ENCODE results near the gene HHAT.

DNA sequence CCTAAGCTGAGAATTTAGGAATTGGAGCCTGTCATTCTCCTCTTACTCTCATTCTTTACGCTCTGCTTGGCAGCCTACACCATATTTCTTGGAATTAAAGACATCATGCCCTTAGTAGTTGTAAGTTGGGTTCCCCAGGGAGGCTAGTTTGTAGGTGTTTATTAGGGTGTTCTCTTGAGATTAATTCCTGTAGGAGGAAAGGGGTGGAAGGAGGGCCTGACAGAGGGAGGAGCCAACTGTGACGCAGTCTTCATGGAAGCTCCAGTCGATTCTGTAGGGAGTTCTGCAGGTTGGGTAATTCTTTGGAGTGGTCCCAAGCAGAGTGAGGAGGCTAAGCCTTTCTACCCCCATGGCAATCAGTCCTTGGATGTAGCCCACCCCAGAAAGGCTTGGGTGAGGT lies 111.4 kb downstream of the HHAT start:
- TF ChIP-seq, protein P1, sequence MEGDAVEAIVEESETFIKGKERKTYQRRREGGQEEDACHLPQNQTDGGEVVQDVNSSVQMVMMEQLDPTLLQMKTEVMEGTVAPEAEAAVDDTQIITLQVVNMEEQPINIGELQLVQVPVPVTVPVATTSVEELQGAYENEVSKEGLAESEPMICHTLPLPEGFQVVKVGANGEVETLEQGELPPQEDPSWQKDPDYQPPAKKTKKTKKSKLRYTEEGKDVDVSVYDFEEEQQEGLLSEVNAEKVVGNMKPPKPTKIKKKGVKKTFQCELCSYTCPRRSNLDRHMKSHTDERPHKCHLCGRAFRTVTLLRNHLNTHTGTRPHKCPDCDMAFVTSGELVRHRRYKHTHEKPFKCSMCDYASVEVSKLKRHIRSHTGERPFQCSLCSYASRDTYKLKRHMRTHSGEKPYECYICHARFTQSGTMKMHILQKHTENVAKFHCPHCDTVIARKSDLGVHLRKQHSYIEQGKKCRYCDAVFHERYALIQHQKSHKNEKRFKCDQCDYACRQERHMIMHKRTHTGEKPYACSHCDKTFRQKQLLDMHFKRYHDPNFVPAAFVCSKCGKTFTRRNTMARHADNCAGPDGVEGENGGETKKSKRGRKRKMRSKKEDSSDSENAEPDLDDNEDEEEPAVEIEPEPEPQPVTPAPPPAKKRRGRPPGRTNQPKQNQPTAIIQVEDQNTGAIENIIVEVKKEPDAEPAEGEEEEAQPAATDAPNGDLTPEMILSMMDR (conservative IDR thresholded peaks at IDR 0.05), result no peak
- no peak for TF ChIP-seq ZFX (IDR thresholded peaks at IDR 0.05)
